Measurements from ENCODE around the gene PPM1B.
A peak's percentile ranks its signal among the peaks of the same experiment; 100 is the strongest.

The PPM1B gene

DNA sequence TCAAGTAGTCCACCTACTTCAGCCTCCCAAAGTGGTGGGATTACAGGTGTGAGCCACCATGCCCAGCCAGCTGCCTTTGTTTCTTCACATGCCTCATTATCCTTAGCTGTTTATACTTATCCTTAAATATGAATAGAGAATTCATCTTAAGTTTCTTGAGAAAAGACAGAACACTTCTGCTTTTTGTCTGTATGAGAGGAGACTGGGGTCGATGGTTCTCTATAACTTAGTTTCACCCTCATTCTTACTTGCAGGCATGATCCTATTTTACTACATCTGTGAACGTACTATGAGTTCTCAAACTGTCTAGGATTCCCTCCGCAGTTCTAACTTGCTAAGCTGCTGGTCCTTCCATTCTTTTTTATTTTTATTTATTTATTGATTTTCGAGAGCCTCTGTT is 20.4 kb downstream of the PPM1B start:
- Histone ChIP-seq H3K27me3 (ENCODE audit: insufficient read depth, low read depth) (no peaks in the 10 kb centered on the region), H3K4me1 (ENCODE audit: low read depth, poor library complexity, severe bottlenecking) (peaks cover 68% of the 10 kb centered on the region), H3K9ac (no peak overlapping the region), H3K36me3 (ENCODE audit: insufficient read depth) (no peaks in the 10 kb centered on the region), H2AFZ (ENCODE audit: low read depth) (no peak overlapping the region), H3K27ac (no peak overlapping the region), H3K4me3 (IDR thresholded peaks at IDR 0.05; ENCODE audit: insufficient read depth, low read depth, low read length) (no peak overlapping the region), H3K79me2 (ENCODE audit: insufficient read depth, low read depth) (peaks cover 87% of the 10 kb centered on the region), H3K4me2 (no peak overlapping the region), H4K20me1 (ENCODE audit: insufficient read depth) (peaks cover 8% of the 10 kb centered on the region; the same call in 1 of the 2 replicates)
- TF ChIP-seq, protein P1, sequence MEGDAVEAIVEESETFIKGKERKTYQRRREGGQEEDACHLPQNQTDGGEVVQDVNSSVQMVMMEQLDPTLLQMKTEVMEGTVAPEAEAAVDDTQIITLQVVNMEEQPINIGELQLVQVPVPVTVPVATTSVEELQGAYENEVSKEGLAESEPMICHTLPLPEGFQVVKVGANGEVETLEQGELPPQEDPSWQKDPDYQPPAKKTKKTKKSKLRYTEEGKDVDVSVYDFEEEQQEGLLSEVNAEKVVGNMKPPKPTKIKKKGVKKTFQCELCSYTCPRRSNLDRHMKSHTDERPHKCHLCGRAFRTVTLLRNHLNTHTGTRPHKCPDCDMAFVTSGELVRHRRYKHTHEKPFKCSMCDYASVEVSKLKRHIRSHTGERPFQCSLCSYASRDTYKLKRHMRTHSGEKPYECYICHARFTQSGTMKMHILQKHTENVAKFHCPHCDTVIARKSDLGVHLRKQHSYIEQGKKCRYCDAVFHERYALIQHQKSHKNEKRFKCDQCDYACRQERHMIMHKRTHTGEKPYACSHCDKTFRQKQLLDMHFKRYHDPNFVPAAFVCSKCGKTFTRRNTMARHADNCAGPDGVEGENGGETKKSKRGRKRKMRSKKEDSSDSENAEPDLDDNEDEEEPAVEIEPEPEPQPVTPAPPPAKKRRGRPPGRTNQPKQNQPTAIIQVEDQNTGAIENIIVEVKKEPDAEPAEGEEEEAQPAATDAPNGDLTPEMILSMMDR (conservative IDR thresholded peaks at IDR 0.05; ENCODE audit: low read depth, low read length) = no peak

DNA sequence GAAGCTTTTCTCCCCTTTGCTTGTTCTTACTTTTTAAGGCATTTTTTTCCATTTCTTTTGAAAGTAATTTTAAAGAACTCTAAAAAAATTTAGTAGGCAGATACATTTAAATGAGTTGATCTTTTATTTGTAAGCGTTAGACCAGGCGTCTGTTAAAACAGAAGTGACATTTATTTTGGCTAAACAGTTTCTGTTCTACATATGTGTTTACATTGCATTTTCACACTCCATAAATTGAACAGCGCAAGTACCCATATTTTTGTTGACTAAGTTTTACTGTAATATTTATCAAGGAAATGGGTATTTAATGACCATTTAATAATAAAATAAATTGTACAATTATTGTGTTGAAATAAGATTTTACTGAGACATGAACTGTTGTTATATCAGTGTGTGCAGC is 21.9 kb downstream of the PPM1B start:
- peak overlapping the region; percentile 2; the same call in 1 of the 2 replicates for H3K9ac ChIP-seq
- peak overlapping the region; percentile 16 for H3K4me3 ChIP-seq (IDR thresholded peaks at IDR 0.05; ENCODE audit: insufficient read depth, low read depth, low read length)
- H3K27ac ChIP-seq = peak overlapping the region; percentile 60; the same call in 1 of the 2 replicates
- H3K27me3 ChIP-seq (ENCODE audit: insufficient read depth, low read depth) = no peaks in the 10 kb centered on the region
- TF ChIP-seq, protein P1 (conservative IDR thresholded peaks at IDR 0.05; ENCODE audit: low read depth, low read length) = no peak
- no peaks in the 10 kb centered on the region for H3K36me3 ChIP-seq (ENCODE audit: insufficient read depth)
- peaks cover 82% of the 10 kb centered on the region for H3K79me2 ChIP-seq (ENCODE audit: insufficient read depth, low read depth)
- H4K20me1 ChIP-seq (ENCODE audit: insufficient read depth) = peaks cover 8% of the 10 kb centered on the region; the same call in 1 of the 2 replicates
- peak overlapping the region; percentile 92 for H3K4me2 ChIP-seq
- H2AFZ ChIP-seq (ENCODE audit: low read depth) = no peak overlapping the region
- H3K4me1 ChIP-seq (ENCODE audit: low read depth, poor library complexity, severe bottlenecking) = peaks cover 60% of the 10 kb centered on the region

- Histone ChIP-seq H3K4me2 (peak overlapping the region; percentile 92), H3K36me3 (ENCODE audit: insufficient read depth) (no peaks in the 10 kb centered on the region), H3K27me3 (ENCODE audit: insufficient read depth, low read depth) (no peaks in the 10 kb centered on the region), H3K27ac (peak overlapping the region; percentile 60), H3K9ac (peak overlapping the region; percentile 2; the same call in 1 of the 2 replicates), H3K4me3 (IDR thresholded peaks at IDR 0.05; ENCODE audit: insufficient read depth, low read depth, low read length) (peak overlapping the region; percentile 26), H3K4me1 (ENCODE audit: low read depth, poor library complexity, severe bottlenecking) (peaks cover 50% of the 10 kb centered on the region), H2AFZ (ENCODE audit: low read depth) (no peak overlapping the region), H3K79me2 (ENCODE audit: insufficient read depth, low read depth) (peaks cover 80% of the 10 kb centered on the region), H4K20me1 (ENCODE audit: insufficient read depth) (0 out of 2 replicates have a peak, but pooled peaks cover 4% of the 10 kb centered on the region)
- TF ChIP-seq, protein P1 (conservative IDR thresholded peaks at IDR 0.05; ENCODE audit: low read depth, low read length) = no peak
Measured at GRCh38 chr2:44191739-44192138, 23.1 kb downstream of the PPM1B start.

DNA sequence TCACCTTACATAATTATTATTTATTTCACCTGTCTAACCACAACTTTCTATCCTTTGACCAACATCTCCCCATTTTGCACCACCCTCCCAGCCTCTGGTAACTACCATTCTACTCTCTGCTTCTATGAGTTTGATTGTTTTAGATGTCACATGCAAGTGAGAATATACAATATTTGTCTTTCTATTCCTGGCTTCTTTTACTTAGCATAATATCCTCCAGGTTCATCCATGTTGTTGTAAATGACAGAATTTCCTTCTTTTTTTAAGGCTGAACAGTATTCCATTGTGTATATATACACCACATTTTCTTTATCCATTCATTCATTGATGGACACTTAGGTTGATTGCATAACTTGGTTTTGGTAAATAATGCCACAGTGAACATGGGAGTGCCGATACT is 24.0 kb downstream of the PPM1B start:
- Histone ChIP-seq H3K79me2 (ENCODE audit: insufficient read depth, low read depth) (peaks cover 79% of the 10 kb centered on the region), H3K4me2 (peak overlapping the region; percentile 92), H3K4me3 (IDR thresholded peaks at IDR 0.05; ENCODE audit: insufficient read depth, low read depth, low read length) (no peak overlapping the region), H3K9ac (peak overlapping the region; percentile 10; the same call in 1 of the 2 replicates), H3K27ac (peak overlapping the region; percentile 60; the same call in 1 of the 2 replicates), H3K4me1 (ENCODE audit: low read depth, poor library complexity, severe bottlenecking) (peaks cover 46% of the 10 kb centered on the region), H4K20me1 (ENCODE audit: insufficient read depth) (0 out of 2 replicates have a peak, but pooled peaks cover 4% of the 10 kb centered on the region), H3K27me3 (ENCODE audit: insufficient read depth, low read depth) (no peaks in the 10 kb centered on the region), H3K36me3 (ENCODE audit: insufficient read depth) (no peaks in the 10 kb centered on the region), H2AFZ (ENCODE audit: low read depth) (no peak overlapping the region)
- TF ChIP-seq, protein P1 (conservative IDR thresholded peaks at IDR 0.05; ENCODE audit: low read depth, low read length) = no peak

Data from KMS-11 (cell line).